Heart left ventricle (tissue), 16 donors: Measurements from ENCODE around the gene IHH. TPM values are rescaled to one million over a fixed set of nuclear protein-coding genes. Genes with fewer than 3 reads are reported as not detected.

Experiments
- ATAC-seq, 4 donors: fragments of 200-7000 bp; cut with Tn5 transposase; one replicate each; pipeline ENCODE4 v1.9.1; 2020 to 2022; ENCODE audit warnings: moderate library complexity in 4 of 4, mild to moderate bottlenecking in 3 of 4, moderate number of reproducible peaks in 1 of 4
- DNase-seq, 5 donors: peaks; one replicate each; pipeline ENCODE4 v3.0.0-alpha.2; 2020
- H3K27ac ChIP-seq, 12 donors: fragments of 200-600 bp; sonication (generic) in 4 of 12; one replicate each; pipeline versions ENCODE4 v1.5.0 to v1.8.0; 2016 to 2022; ENCODE audit warnings: mild to moderate bottlenecking in 2 of 12
- H3K27me3 ChIP-seq, 9 donors: fragments of 200-600 bp; sonication (generic) in 2 of 9; one replicate each; pipeline versions ENCODE4 v1.5.1 to v1.8.0; 2016 to 2022; ENCODE audit warnings: mild to moderate bottlenecking in 3 of 9
- H3K36me3 ChIP-seq, 9 donors: fragments of 200-600 bp; sonication (generic) in 2 of 9; one replicate each; pipeline versions ENCODE4 v1.5.0 to v1.8.0; 2018 to 2022; ENCODE audit warnings: mild to moderate bottlenecking in 2 of 9
- H3K4me1 ChIP-seq, 12 donors: fragments of 200-600 bp; sonication (generic) in 4 of 12; one replicate each; pipeline versions ENCODE4 v1.5.0 to v1.8.0; 2016 to 2022; ENCODE audit warnings: mild to moderate bottlenecking in 3 of 12
- H3K4me3 ChIP-seq, 12 donors: fragments of 200-600 bp; sonication (generic) in 4 of 12; one replicate each; pipeline versions ENCODE4 v1.5.0 to v1.8.0; 2017 to 2022; ENCODE audit warnings: mild to moderate bottlenecking in 9 of 12, moderate library complexity in 4 of 12
- H3K9me3 ChIP-seq, 12 donors: fragments of 200-600 bp; sonication (generic) in 4 of 12; one replicate each; pipeline versions ENCODE4 v1.5.0 to v1.8.0; 2016 to 2022; ENCODE audit warnings: mild to moderate bottlenecking in 1 of 12
- POLR2A ChIP-seq, 2 donors: fragments of 450-650 bp; IDR thresholded peaks; one replicate each; pipeline ENCODE4 v1.6.1; 2017; ENCODE audit warnings: antibody characterized with exemption in 2 of 2, mild to moderate bottlenecking in 2 of 2, moderate library complexity in 2 of 2
- WGBS, 4 donors: extraction: QIAGEN DNeasy Blood & Tissue Kit in 2 of 4; methylation state at CpG; one replicate each; pipeline versions ENCODE4 v1.1.5 to v1.1.7; 2013 to 2018; 5-methylcytosine and 5-hydroxymethylcytosine counted together
- intact Hi-C, 10 donors: fragments of 100-400 bp; cut with DNase I; formaldehyde crosslinking; loops; one replicate each; pipeline versions ENCODE4 v1.11.1 to v1.14.2; 2022
- polyA plus RNA-seq, 2 donors: library from polyadenylated mRNA; stranded (reverse); fragments of 200-250 nt; gene quantifications; one replicate each; pipeline ENCODE4 v1.2.3, GENCODE V29; 2013
- total RNA-seq, 9 donors: library from RNA; depleted of rRNA in 2 of 9; stranded (reverse); fragments of >200 nt in 2 of 9; fragmentation: NEBNext Ultra II Directional in 3 of 9; extraction: Animal tissue kit (Norgen Biotek cat#: 25700) in 3 of 9; gene quantifications; one replicate each; pipeline versions ENCODE4 v1.1.0 to v1.2.4, GENCODE V29; 2016 to 2023
- TF ChIP-seq, protein P1 (sequence below), 12 donors: fragments of 200-600 bp; sonication (generic) in 4 of 12; IDR thresholded peaks; one replicate each; pipeline versions ENCODE4 v1.5.0 to v1.8.0; 2018 to 2022; ENCODE audit warnings: antibody characterized with exemption in 12 of 12, mild to moderate bottlenecking in 5 of 12
- donor health status: ischemic (EF 13 %, LVEDD 7.1; RV severe dilation, severe dysfunction).
- donor health status: healthy with polysubstance abuse.
- donor health status: DM: no; HTN: yes; CAD: no.
- donor health status: DM: no; HTN: no; CAD: no.
- donor health status: ischemic (EF 25% LVEDD 6.9; RV normal size, moderate dysfunction).
- donor health status: ischemic (EF 25% LVEDD 5.7; RV mildly dilated, moderate dysfunction).
- donor health status: healthy.
- donor health status: DM: yes; HTN: yes; CAD: no.
- donor health status: ischemic (EF 35%, LVEDD 5.7; RV mildly dilated, moderate dysfunction).
- donor health status: nonischemic (EF 11% LVEDD 7.7; RV severe dilation, severe dysfunction).
- donor health status: DM: yes; HTN: yes; CAD: no.
- donor health status: PGD.
- donor health status: ischemic (EF 29% LVEDD 5.4; RV normal size, mild dysfunction).
- donor health status: nonischemic (EF 23%, LVEDD 6.1; RV moderate dilation, normal function).

The IHH gene
- total and polyA plus RNA-seq, 11 donors, result not detected

GRCh38 chr2:219059375-219059724 is 1.4 kb downstream of the IHH start:
- 2 to 5% (median 3%) methylated on average over 17 of the region's 17 CpGs for WGBS, 4 donors
- Histone ChIP-seq H3K4me1 (peaks cover 12 to 42% (median 33%) of the 10 kb centered on the region in 12 donors), H3K9me3 (no peaks in the 10 kb centered on the region), H3K27me3 (peaks cover 61 to 96% (median 81%) of the 10 kb centered on the region in 9 donors), H3K36me3 (no peaks in the 10 kb centered on the region), H3K27ac (no peak overlapping the region), H3K4me3 (peak overlapping the region in 8 of 12 donors; percentile 1 to 37 (median 14))
- DNase-seq, result no peak
- TF ChIP-seq POLR2A (IDR thresholded peaks at IDR 0.05), result no peak
- TF ChIP-seq, protein P1, sequence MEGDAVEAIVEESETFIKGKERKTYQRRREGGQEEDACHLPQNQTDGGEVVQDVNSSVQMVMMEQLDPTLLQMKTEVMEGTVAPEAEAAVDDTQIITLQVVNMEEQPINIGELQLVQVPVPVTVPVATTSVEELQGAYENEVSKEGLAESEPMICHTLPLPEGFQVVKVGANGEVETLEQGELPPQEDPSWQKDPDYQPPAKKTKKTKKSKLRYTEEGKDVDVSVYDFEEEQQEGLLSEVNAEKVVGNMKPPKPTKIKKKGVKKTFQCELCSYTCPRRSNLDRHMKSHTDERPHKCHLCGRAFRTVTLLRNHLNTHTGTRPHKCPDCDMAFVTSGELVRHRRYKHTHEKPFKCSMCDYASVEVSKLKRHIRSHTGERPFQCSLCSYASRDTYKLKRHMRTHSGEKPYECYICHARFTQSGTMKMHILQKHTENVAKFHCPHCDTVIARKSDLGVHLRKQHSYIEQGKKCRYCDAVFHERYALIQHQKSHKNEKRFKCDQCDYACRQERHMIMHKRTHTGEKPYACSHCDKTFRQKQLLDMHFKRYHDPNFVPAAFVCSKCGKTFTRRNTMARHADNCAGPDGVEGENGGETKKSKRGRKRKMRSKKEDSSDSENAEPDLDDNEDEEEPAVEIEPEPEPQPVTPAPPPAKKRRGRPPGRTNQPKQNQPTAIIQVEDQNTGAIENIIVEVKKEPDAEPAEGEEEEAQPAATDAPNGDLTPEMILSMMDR (IDR thresholded peaks at IDR 0.05), result no peak
- ATAC-seq, result no peak
- intact Hi-C loops, result loop anchor here in 9 of 10 donors (1.0 to 10.0 kb wide), 11 partner anchors 58 to 245 kb away; partner anchors contain the start of gene PTPRN (in 1 of the 9)

DNA sequence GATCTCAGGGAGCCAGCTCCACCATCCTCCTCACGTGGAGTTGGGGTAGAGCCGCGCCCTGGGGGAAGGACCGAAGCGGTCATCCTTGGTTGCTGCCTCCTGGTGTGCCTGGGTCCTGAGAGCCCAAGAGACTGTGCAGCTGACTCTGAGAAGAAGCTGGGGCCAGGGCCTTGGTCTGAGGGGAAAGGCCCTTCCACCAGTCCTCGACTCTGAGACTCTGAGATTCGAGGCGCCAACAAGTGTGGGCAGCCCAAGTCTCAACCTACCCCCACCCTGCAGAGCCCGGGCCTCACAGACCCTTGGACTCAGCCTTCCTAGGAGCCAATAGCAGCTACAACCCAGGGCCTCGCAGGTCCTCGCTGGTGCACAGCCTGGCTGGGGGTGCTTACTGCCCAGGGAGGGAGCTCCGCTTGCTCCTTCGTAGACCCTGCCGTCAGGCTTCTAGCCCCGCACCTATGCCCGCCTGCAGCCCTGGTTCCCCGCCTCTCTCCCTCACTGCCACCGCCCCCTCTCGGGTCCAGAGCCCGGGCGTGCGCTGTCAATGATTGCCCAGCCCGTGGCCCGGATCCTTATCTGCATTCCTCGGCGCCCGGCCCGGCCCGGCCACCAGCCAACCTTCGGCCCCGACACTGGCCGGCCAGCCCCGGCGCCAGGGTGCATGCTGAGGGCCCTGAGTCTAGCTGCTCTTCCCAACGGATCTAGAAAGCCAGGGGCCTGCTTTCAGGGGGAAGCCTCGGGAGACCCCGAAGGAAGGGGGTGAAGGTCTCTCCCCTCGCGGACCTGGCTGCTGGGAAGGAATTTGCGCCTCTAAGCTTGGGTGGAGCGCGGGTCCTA is 2.0 kb downstream of the IHH start:
- peaks cover 61 to 94% (median 77%) of the 10 kb centered on the region in 9 donors for H3K27me3 ChIP-seq
- DNase-seq (peak; percentile 29 to 74 (median 44)), ATAC-seq (peak; percentile 49 to 67 (median 62))
- peak overlapping the region in 9 of 12 donors; percentile 1 to 37 (median 16) for H3K4me3 ChIP-seq
- intact Hi-C loops, result loop anchor here (1.0 to 10.0 kb wide), 13 partner anchors 59 to 246 kb away; partner anchors contain the start of gene PTPRN (in 1 of the 10)
- H3K36me3 ChIP-seq, result no peaks in the 10 kb centered on the region
- 6 to 9% (median 8%) methylated on average over 30 to 42 of the region's 42 CpGs for WGBS, 4 donors
- H3K9me3 ChIP-seq, result no peaks in the 10 kb centered on the region
- no peak overlapping the region for H3K27ac ChIP-seq
- peaks cover 12 to 42% (median 33%) of the 10 kb centered on the region in 12 donors for H3K4me1 ChIP-seq
- no peak for TF ChIP-seq POLR2A (IDR thresholded peaks at IDR 0.05)
- TF ChIP-seq, protein P1 (IDR thresholded peaks at IDR 0.05), result no peak

DNA sequence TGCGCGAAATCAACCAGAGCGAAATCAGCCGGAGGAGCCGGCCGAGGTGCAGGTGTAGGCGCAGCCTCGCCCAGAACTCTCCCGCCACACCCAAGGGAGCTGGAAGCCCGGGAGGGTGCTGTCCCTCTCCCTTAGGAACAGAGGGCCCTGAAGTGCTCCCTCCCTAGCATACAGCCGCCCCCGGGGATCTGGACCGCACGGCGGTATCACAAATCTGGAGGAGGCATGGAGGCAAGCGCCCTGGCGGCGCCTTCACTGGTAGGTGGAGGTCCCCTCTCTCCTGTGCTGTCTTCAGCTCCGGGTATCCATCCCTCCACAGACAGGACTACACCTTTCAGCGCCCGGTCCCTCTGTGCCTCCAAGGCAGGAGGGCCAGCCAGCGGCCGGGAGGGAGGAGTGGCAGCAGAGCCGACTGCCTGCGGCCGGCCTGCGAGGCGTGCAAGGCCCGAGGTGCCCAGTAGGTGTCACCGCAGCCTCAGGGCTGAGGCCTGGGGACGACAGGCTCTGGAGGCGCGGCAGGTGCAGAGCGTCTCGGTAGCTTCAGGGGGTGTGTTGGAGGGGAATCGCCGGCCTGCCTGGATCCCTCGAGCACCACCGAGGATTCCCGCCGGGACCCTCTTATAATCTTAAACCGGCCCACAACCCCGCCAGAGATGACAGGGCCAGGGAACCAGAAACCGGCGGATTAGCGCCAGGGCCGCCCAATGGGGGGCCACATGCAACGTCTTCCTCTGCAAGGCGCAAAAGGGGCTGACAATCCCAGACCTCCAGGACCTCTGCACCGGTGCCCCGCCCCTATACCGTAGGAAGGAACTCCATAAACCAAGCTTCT is 2.8 kb downstream of the IHH start:
- DNase-seq (peak; percentile 66 to 89 (median 76)), ATAC-seq (peak; percentile 92 to 97 (median 95))
- H3K27ac ChIP-seq, result no peak overlapping the region
- no peaks in the 10 kb centered on the region for H3K36me3 ChIP-seq
- WGBS, 4 donors, result 1 to 3% (median 2%) methylated on average over 31 to 52 of the region's 52 CpGs
- TF ChIP-seq, protein P1 (IDR thresholded peaks at IDR 0.05), result peak; percentile 87 to 97 (median 94)
- no peak for TF ChIP-seq POLR2A (IDR thresholded peaks at IDR 0.05)
- peaks cover 59 to 97% (median 72%) of the 10 kb centered on the region in 9 donors for H3K27me3 ChIP-seq
- peak overlapping the region in 6 of 12 donors; percentile 6 to 20 (median 14) for H3K4me3 ChIP-seq
- H3K4me1 ChIP-seq, result peaks cover 12 to 42% (median 33%) of the 10 kb centered on the region in 12 donors
- intact Hi-C loops, result loop anchor here (1.0 to 10.0 kb wide), 12 partner anchors 59 to 247 kb away; partner anchors contain the start of gene PTPRN (in 1 of the 10)
- H3K9me3 ChIP-seq, result no peaks in the 10 kb centered on the region
